Kidney (tissue), 14 donors: ENCODE measurements around the gene ATP2A3. TPM values are rescaled to one million over a fixed set of nuclear protein-coding genes. Genes with fewer than 3 reads are reported as not detected.

Experiments
- DNase-seq, 5 donors: peaks; one replicate each; pipeline ENCODE4 v3.0.0-alpha.2; 2013 to 2020
- FAIRE-seq: peaks from 2 replicates; lab custom pipeline; 2012; peaks lifted over from hg19 to GRCh38; lab: Jason Lieb, UNC
- H3K27ac ChIP-seq, 2 donors: one replicate each; pipeline ENCODE4 v1.7.0; 2013; ENCODE audit warnings: low read depth in 2 of 2, low read length in 2 of 2, inconsistent platforms in 1 of 2
- H3K27me3 ChIP-seq: one replicate; pipeline ENCODE4 v1.7.1; 2013; ENCODE audit warnings: low read length, inconsistent platforms; ENCODE audit not compliant: control insufficient read depth, insufficient read depth
- H3K36me3 ChIP-seq, 3 donors: one replicate each; pipeline versions ENCODE4 v1.7.0 to v1.7.1; 2013; ENCODE audit warnings: low read length in 3 of 3, control low read depth in 1 of 3, inconsistent platforms in 1 of 3; ENCODE audit not compliant: insufficient read depth in 3 of 3, control insufficient read depth in 2 of 3
- H3K4me1 ChIP-seq, 3 donors: one replicate each; pipeline versions ENCODE4 v1.7.0 to v1.7.1; 2013; ENCODE audit warnings: low read length in 3 of 3, inconsistent platforms in 1 of 3, low read depth in 1 of 3; ENCODE audit not compliant: control insufficient read depth in 2 of 3, insufficient read depth in 2 of 3
- H3K4me3 ChIP-seq, 3 donors: one replicate each; pipeline versions ENCODE4 v1.7.0 to v1.8.1; 2013; ENCODE audit warnings: low read length in 3 of 3, control low read depth in 1 of 3, inconsistent platforms in 1 of 3
- H3K9ac ChIP-seq, 3 donors: one replicate each; pipeline versions ENCODE4 v1.7.0 to v1.7.1; 2013; ENCODE audit warnings: low read length in 3 of 3, control low read depth in 1 of 3, inconsistent platforms in 1 of 3
- H3K9me3 ChIP-seq, 3 donors: one replicate each; pipeline versions ENCODE4 v1.7.0 to v1.7.1; 2013; ENCODE audit warnings: low read length in 3 of 3, control low read depth in 1 of 3, inconsistent platforms in 1 of 3; ENCODE audit not compliant: control insufficient read depth in 2 of 3, insufficient read depth in 1 of 3
- intact Hi-C: fragments of 100-400 bp; cut with DNase I; formaldehyde crosslinking; loops from one replicate; pipeline ENCODE4 v1.11.1; 2022
- polyA plus RNA-seq: library from polyadenylated mRNA; stranded (reverse); fragments of 350-450 nt; fragmentation: Illumina TruSeq; extraction: RNeasy Lipid Tissue Mini Kit (QIAGEN cat#74804); gene quantifications from one replicate; pipeline ENCODE4 v1.2.3, GENCODE V29; 2014; ENCODE audit warnings: low read depth, low replicate concordance; ENCODE audit not compliant: insufficient read depth
- total RNA-seq: library from RNA; stranded (reverse); fragmentation: NEBNext Ultra II Directional; extraction: Animal tissue kit (Norgen Biotek cat#: 25700); gene quantifications from one replicate; pipeline ENCODE4 v1.2.1, GENCODE V29; 2021
- TF ChIP-seq, protein P1 (sequence below): IDR thresholded peaks from 3 replicates; pipeline ENCODE4 v1.5.1; 2012; ENCODE audit warnings: mild to moderate bottlenecking, moderate library complexity, borderline replicate concordance; ENCODE audit not compliant: insufficient read depth; ENCODE audit errors: extremely low read depth
- donor health status: control.
- donor health status: control.
- donor health status: control.
- donor health status: control.
- donor health status: control.
- donor health status: DM: yes; HTN: yes; CAD: no.
- donor health status: Normal renal cell carcinoma (clear cell type).

The ATP2A3 gene
- total and polyA plus RNA-seq, 2 donors from 2014 or later, result 9.4 to 52.1 TPM

DNA sequence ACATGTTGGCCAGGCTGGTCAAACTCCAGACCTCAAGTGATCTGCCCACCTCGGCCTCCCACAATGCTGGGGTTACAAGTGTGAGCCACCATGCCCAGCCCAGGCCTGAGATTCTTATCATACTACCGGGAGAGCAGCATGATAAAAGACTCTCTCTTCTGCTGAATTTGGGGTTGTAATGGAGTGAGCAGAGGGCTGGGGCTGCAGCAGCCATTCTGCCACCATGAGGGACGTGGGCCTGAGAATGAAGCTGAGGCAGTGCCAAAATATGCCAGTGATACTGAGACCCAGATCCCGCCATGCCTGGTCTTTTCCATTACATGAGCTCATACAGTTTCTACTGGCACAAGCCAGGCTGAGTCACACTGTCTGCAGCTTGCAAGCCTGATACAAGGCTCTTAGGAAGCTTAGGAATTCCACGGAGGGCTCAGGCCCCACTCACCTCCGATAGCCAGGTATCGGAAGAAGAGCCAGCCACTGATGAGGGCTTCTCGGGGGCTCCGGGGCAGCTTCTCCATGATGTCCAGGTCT lies 28.3 kb downstream of the ATP2A3 start:
- Histone ChIP-seq H3K4me3 (no peak overlapping the region), H3K4me1 (peaks cover 0 to 2% (median 0%) of the 10 kb centered on the region in 3 donors), H3K9me3 (no peaks in the 10 kb centered on the region), H3K9ac (no peak overlapping the region), H3K36me3 (no peaks in the 10 kb centered on the region), H3K27ac (no peak overlapping the region), H3K27me3 (no peaks in the 10 kb centered on the region)
- DNase-seq, result no peak
- intact Hi-C loops, result no loop called here
- TF ChIP-seq, protein P1, sequence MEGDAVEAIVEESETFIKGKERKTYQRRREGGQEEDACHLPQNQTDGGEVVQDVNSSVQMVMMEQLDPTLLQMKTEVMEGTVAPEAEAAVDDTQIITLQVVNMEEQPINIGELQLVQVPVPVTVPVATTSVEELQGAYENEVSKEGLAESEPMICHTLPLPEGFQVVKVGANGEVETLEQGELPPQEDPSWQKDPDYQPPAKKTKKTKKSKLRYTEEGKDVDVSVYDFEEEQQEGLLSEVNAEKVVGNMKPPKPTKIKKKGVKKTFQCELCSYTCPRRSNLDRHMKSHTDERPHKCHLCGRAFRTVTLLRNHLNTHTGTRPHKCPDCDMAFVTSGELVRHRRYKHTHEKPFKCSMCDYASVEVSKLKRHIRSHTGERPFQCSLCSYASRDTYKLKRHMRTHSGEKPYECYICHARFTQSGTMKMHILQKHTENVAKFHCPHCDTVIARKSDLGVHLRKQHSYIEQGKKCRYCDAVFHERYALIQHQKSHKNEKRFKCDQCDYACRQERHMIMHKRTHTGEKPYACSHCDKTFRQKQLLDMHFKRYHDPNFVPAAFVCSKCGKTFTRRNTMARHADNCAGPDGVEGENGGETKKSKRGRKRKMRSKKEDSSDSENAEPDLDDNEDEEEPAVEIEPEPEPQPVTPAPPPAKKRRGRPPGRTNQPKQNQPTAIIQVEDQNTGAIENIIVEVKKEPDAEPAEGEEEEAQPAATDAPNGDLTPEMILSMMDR, result no peak
- FAIRE-seq, result no peak

GRCh38 chr17:3935140-3935542 lies 29.1 kb downstream of the ATP2A3 start:
- Histone ChIP-seq H3K27me3 (no peaks in the 10 kb centered on the region), H3K9me3 (no peaks in the 10 kb centered on the region), H3K4me3 (no peak overlapping the region), H3K36me3 (no peaks in the 10 kb centered on the region), H3K4me1 (peaks cover 0 to 2% (median 0%) of the 10 kb centered on the region in 3 donors), H3K27ac (no peak overlapping the region), H3K9ac (no peak overlapping the region)
- FAIRE-seq, result no peak
- TF ChIP-seq, protein P1, result peak; percentile 73
- peak; percentile 82 to 93 (median 89) for DNase-seq
- intact Hi-C loops, result no loop called here

DNA sequence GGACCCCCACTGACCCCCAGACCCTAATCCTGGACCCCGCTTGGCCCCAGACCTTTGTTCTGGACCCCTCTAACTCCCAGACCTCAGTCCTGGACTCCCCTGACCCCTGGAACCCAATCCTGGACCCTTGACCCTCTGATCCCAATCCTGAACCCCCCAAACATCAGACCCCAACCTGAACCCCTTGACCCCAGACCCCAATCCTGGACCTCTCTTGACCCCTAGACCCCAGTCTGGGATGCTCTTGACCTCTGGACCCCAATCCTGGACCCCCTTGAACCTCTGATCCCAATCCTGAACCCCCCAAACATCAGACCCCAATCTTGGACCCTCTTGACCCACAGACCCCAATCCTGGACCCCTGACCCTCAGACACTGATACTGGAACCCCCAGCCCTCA lies 34.5 kb downstream of the ATP2A3 start:
- H3K9ac ChIP-seq, result no peak overlapping the region
- intact Hi-C loops, result no loop called here
- FAIRE-seq (no peak), DNase-seq (no peak)
- no peak overlapping the region for H3K27ac ChIP-seq
- H3K4me1 ChIP-seq, result peaks cover 0 to 6% (median 0%) of the 10 kb centered on the region in 3 donors
- H3K27me3 ChIP-seq, result no peaks in the 10 kb centered on the region
- H3K9me3 ChIP-seq, result no peaks in the 10 kb centered on the region
- no peaks in the 10 kb centered on the region for H3K36me3 ChIP-seq
- no peak overlapping the region for H3K4me3 ChIP-seq
- TF ChIP-seq, protein P1, result no peak

GRCh38 chr17:3929181-3929580 lies 35.1 kb downstream of the ATP2A3 start:
- no peaks in the 10 kb centered on the region for H3K27me3 ChIP-seq
- FAIRE-seq, result no peak
- TF ChIP-seq, protein P1, result no peak
- H3K27ac ChIP-seq, result no peak overlapping the region
- no peaks in the 10 kb centered on the region for H3K36me3 ChIP-seq
- intact Hi-C loops, result no loop called here
- H3K9ac ChIP-seq, result no peak overlapping the region
- no peaks in the 10 kb centered on the region for H3K9me3 ChIP-seq
- peaks cover 0 to 6% (median 0%) of the 10 kb centered on the region in 3 donors for H3K4me1 ChIP-seq
- H3K4me3 ChIP-seq, result no peak overlapping the region
- peak in 2 of 5 donors; percentile 40 to 73 for DNase-seq
